GM18517 (cell line): ENCODE measurements around the gene CEP83.
A peak's percentile ranks its signal among the peaks of the same experiment; 100 is the strongest.
"Not testable (repeated sequence)": the region's sequence is repeated elsewhere in the genome, so short reads cannot be mapped to it uniquely, and the experiment has no call there.

Experiments
- ATAC-seq: cut with Tn5 transposase; IDR thresholded peaks from one replicate; pipeline ENCODE4 v1.9.1; 2021; ENCODE audit warnings: mild to moderate bottlenecking, moderate library complexity; ENCODE audit not compliant: unreplicated experiment

Gene CEP83

DNA sequence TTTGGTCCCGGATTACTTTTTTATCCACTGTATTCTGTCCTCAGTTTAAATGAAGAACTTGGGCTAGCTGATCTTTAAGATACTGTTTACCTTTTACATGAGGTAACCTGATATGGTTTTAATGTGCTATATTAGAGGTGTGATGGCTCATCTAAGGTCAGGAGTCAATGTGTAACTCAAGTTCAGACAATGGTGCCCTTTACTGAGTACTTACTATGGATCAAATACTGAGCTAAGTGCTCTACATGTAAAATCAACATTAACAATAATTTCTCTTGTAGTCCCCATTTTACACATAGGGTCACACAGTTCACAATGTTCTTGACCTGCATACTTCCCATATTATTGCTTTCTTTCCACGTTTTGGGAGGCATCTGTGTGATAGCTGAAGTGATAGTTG lies 79.2 kb downstream of the CEP83 start:
- ATAC-seq = no peak

DNA sequence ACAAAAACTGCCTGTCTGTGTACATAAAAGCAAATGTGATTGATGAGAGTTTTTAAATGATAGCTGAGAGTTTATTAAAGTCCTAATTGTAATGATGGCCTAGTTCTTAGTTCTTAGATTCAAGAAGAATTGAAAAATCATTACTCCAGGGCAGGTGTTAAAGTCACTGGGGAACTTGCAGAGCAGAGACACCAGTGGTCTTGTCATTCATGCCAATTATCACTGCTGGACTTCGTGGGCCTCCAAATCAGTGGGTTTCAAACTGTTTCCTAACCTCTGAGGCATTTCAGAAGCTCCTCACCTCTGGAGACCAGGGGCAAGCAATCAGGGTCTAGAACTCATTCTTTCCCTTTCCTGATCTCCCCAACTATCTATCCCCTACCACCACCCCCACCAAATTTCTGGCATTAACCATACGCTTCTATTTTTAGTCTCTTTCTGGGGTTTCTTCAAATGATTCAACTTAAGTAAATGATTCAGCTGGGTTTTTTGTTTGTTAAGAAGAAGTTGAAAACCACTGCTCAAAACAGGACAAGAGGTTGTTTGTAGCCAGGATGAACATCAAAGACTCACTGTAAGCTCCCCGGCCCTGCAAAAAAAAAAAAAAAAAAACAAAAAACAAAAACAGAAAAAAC lies 80.1 kb downstream of the CEP83 start:
- ATAC-seq = no peak

DNA sequence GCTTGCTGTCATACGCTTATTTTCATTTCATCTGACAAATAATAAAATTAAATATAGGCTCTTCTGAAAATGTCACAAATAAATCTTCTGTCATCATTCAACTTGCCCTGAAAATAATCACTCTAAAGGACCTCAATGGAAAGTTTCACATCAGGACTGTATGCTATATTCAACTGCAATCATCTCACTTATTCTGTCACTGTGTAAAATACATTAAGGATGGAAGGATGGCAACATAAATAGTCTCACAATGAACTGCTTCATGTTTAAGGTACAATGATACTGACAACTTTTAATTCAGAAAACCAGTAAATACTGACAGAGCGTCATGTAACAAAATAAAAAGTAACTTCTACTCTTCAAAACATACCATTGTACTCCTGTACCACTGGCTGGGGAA lies 82.1 kb downstream of the CEP83 start:
- no peak for ATAC-seq

DNA sequence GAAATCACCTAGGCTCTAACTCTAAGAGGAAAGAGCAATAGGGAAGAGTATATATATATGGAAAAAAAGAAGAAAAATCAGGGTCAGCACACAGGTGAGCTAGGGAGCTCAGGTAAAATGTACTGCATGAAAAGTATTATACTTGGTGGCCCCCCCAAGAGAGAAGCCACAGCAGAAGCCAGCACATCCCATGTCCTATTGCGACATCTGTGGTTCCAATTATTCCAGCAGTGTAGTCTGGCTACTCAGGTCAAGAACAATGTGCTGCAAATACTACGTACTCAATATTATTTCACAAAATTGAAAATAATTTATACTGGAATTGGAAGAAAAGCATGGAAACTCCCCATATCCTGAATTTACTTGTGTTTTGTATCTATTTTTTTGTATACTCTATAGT lies 85.5 kb downstream of the CEP83 start:
- no peak for ATAC-seq

DNA sequence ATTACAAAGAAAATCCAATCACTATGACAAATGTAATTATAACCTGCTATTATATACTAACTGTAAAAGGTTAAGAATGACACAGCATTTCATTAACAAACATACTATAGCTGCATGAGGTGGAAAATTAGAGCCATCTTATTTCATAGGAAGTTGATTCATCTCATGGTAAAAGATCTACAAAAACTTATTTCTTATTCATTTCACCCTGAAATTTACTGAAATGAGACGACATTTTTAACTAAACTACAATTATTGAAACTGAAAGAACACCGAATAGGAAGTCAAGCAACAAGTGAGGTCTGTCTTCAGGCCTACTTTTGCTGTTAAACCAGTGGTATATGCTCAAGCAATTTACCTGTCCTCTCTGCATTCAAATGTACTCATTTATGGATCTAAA lies 87.2 kb downstream of the CEP83 start:
- peak; percentile 74 for ATAC-seq

DNA sequence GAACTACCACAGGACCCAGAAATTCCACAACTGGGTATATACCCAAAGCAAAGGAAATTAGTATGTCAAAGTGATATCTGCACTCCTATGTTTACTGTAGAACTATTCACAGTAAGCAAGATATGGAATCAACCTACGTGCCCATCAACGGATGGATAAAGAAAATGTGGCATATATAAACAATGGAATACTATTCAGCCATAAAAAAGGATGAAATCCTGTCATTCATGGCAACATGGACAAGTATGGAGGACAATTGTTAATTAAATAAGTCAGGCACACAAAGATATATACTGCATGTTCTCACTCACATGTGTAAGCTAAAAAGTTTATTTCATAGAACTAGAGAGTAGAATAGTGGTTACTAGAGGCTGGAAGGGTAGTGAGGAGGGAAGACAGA lies 97.0 kb downstream of the CEP83 start:
- ATAC-seq = no peak

DNA sequence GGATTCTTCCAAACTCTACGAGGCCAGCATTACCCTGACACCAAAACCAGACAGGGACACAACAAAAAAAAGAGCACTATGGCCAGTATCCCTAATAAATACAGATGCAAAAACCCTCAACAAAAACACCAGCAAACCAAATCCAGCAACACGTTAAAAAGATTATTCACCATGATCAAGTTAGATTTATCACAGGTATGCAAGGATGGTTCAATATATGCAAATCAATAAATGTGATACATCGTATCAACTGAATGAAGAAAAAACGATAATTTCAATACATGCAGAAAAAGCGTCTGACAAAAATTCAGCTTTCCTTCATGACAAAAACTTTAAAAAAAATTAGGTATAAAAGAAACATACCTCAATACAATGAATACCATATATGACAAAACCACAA lies 99.9 kb downstream of the CEP83 start:
- no peak for ATAC-seq

DNA sequence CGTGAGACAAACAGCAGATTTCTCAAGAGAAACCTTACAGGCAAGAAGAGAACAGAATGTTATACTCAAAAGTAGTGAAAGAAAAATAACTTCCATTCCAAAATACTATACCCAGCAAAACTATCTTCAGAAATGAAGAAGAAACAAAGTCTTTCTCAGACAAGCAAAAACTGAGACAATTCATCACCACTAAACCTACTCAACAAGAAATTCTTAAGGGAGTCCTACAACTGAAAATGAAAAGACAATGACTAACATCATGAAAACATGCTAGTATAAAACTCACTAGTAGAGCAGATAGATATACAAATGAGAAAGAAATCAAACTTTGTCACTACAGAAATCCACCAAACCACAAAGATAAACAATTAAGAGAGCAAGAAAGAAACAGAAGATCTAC lies 106.5 kb downstream of the CEP83 start:
- ATAC-seq = no peak

DNA sequence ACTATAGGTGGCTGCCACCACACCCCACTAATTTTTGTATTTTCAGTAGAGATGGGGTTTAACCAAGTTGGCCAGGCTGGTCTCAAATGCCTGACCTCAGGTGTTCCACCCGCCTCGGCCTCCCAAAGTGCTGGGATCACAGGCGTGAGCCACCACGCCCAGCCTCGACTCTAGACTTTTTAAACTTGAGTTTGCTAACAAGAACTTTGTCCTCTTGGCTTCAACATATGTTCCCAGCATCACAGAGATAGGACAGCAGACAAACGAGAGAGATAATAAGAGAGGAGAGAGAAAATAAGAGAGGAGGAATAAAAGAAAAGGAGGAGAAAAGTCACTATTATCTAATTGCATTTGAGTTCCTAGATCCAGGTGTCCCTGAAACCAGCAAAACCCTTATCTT lies 119.1 kb downstream of the CEP83 start:
- no peak for ATAC-seq

DNA sequence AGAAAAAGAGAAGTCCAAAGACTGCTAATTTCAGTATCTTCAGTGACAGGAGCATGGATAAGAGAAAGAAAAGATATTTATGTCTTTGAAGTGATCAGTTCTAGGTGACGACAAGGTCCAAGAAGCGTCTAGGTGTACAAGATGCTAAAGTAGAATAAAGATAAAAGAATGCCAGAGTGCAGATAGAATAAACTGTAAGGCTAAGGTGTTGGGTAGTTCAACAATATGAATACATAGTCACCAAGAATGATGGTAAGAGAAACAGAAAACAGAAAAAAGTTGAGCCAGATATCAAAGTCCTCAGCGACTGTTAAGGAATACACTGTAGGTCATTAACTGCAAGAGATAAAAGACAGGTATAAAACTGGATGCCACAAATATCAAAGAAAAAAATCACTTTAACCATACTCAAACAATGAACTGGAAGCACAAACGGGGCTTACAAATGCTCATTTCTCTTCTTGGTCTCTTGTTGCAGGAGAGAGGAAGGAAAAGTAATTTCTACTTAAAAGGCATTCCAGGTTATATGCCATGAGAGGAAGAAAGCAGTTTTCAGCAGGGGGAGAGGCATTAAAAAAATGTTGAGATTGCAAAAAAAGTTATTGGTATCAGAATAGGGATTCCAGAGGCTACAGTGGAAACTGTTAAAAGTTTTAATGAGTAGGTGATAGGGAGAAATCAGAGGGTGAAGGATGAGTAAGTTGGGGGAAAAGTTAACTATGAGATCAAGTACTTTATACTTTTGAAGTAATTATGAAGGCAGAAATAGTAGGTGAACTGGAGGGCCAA lies 121.5 kb downstream of the CEP83 start:
- no peak for ATAC-seq

DNA sequence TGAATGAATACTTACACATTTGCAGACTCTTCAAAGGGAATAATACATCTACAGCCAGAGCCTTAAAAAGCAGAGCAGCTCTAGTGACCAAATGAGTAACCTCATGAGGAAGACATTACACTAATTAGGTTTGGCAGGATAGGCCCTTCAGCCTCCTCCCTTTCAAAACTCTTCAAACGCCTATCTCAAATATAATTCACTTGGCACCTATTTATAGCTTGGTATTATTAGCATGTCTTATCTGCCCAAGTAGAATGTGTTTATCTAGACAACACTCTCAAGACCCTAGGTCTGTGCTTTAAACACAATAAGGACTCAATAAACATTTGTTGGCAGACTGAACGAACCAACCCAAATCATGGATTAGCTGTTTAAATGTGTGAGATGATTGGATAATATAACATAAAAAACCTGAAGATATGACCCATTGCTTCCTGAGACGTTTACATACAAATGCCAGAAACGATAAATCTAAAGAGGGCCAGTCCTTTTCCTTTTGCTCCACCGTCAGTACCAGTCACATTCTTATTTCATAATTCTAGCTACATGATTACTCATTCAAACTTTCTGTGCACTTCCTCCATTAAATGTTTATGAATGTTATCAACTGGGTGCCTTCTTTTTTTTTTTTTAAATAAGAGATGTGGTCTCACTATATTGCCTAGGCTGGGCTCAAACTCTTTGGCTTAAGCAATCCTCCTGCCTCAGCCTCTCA lies 123.3 kb downstream of the CEP83 start:
- ATAC-seq = no peak

DNA sequence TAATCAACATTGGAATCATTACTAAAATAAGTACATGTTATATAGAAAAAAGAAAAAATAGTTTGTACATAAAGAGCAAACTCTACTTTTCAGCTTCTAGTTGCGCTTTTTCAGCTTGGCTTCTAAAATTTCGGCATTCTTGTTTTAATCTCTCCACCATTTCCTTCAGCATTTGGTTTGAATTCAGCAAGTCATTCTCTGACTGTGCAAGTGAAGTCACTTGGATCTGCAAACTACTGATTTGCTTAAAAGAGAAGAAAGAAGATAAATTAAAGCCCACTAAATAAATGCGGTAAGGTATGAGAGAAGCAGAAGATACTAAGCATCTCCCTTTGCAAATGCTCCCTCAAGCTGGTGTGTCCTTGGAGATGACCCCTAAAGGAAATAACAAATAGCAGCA lies 126.3 kb downstream of the CEP83 start:
- no peak for ATAC-seq

DNA sequence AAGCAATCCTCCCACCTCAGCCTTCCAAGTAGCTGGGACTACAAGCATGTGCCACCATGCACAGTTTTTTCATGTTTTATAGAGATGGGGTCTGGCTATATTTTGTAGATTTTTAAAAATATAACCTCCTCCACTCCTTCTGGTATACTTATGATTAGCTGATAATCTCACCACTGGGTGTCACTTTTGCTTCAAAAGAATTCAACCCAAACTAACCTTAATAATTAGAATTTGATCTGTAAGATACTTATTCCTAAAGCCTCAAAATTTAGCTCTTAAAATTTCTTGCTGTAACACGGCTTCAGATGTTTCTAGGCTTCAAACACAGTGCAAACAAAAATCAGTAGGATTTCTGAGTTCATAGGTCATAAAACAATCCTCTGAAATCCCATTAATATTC lies 130.3 kb downstream of the CEP83 start:
- ATAC-seq = no peak

DNA sequence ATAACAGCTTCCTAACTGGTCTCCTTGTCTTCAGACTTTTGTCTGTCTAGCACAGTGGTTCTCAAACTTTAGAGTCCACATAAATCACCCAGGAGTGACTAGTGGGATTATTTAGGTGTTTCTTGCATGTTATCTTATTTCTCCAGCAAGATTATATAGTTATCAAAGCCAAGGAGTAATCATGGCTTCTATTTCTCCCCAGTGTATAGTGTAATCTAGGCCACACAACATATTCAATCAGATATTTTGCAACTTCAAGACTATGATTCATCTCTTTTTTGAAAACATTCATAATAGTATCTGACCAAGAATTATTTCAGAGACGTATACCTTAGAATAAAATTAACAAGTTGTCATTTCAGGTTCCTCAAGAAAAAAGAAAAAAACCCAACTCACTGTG lies 131.9 kb downstream of the CEP83 start:
- ATAC-seq = no peak

DNA sequence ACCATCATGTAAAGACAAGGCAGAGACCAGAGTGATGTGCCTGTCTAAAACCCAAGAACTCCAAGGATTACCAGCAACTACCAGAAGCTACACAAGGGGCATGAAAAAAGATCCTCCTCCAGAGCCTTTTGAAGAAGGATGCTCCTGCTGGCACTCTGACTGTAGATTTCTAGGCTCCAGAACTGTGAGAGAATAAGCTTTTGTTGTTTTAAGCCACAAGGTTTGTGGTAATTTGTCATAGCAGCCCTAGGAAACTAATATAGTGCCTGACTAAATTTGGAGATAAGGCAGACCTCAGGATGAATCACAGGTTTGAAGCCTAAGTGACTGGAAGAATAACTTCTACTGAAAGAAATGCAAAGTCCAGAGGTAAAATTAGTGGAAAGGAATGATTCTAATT lies 132.9 kb downstream of the CEP83 start:
- ATAC-seq = no peak

DNA sequence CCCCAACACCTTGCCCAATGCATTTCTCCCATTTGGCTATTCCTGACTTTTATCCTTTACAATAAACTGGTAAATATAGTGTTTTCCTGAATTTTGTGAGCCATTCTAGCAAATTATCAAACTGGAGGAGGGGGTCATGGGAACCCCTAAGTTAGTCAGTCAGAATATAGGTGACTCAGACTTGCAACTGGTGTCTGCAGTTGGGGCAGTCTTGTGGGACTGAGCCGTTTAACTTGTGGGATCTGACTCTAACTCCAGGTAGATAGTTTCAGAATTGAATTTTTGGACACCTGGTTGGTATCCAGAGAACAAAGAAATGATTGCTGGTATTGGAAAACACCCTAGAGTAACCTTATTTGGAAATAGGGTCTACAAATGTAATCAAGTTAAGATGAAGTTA lies 133.4 kb downstream of the CEP83 start:
- no peak for ATAC-seq

DNA sequence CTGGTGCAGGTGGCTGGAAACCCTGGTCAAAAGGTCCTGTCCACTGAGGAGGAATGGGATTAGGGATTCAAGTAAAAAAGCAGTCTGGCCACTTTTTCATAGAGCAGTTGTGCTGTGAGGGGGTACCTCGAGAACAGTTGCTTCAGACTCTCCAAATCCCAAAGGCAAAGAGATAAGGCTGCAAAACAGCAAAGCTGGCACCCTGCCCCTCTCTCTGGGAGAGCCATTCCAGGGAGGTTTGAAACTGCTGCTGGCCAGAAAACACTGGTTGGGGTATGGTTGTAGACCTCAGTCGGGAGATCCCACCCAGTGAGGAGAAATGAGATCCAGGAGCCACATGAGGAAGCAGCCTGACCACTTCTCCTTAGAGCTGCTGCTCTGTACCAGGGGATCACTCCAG lies 137.3 kb downstream of the CEP83 start:
- no peak for ATAC-seq

DNA sequence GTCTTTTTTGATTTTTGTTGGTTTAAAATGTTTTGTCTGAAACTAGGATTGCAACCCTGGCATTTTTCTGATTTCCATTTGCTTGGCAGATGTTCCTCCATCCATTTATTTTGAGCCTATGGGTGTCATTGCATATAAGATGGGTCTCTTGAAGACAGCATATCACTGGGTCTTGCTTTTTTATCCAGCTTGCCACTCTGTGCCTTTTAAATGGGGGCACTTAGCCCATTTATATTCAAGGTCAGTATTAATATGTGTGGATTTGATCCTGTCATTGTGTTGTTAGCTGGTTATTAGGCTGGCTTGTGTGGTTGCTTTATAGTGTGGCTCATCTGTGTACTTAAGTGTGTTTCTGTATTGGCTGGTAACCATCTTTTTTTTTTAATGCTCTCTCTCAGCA lies 139.6 kb downstream of the CEP83 start:
- ATAC-seq = no peak

DNA sequence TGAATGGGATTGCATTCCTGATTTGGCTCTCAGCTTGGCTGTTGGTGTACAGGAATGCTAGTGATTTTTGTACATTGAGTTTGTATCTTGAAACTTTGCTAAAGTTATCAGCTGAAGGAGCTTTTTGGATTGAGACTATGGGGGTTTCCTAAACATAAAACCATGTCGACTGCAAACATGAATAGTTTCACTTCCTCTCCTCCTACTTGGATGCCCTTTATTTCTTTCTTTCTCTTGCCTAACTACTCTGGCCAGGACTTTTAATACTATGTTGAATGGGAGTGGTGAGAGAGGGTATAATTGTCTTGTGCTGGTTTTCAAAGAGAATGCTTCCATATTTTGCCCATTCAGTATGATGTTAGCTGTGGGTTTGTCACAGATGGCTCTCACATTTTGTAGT lies 141.5 kb downstream of the CEP83 start:
- ATAC-seq = peak; percentile 89

DNA sequence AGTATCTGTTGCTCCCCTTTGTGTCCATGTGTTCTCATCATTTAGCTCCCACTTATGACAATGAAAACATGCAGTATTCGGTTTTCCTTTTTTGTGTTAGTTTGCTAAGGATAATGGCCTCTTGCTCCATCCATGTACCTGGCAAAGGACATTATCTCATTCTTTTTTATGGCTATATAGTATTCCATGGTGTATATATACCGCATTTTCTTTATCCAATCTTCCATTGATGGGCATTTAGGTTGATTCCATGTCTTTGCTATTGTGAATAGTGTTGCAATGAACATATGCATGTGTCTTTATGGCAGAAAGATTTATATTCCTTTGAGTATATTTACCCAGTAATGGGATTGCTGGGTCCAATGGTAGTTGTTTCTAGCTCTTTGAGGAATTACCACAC lies 143.1 kb downstream of the CEP83 start:
- not testable (repeated sequence) for ATAC-seq

DNA sequence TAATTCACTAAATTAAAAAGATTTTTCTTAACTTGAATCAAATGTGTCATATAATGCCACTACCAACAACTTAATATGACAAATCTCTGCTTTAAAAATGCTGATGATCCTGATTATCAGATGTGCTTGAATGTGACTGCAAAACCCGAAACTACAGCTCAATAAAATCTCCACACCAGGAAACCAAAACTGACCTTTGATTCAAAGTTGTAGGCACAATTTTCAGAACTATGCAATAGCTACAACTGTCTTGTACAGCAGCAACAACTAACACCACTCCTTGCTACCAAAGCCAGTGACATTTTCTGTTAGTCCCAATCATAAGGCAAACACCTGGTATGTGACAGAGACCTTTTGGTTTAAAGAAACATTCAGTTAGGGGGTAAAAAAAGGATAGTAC lies 147.3 kb downstream of the CEP83 start:
- ATAC-seq = no peak

DNA sequence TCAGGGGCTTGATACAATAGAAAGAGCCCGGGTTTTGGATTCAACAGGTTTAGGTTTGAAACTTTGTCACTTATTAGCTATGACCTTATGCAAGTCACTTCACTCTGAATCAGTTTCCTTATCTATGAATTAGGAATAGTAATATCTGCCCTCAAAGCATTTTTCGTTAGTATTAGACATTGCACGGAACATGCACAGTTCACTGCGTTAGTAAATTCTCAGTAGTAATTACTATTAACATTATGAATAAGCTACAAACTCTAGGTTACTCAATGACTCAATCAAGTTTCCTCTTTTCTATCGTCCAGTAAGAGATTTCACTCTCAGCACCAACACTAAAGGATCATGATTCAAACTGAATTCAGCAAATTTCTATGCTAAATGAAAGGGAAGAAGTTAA lies 150.3 kb downstream of the CEP83 start:
- ATAC-seq = peak; percentile 68
